CD4-positive, alpha-beta T cell treated with Interleukin-1 beta for 1 hour (primary cell): Measurements from ENCODE around the gene ATP11A.
"Not testable (repeated sequence)": the region's sequence is repeated elsewhere in the genome, so short reads cannot be mapped to it uniquely, and the experiment has no call there.

ENCODE experiments used
- DNase-seq, 2 donors: peaks; one replicate each; pipeline ENCODE4 v3.0.0-alpha.2; 2020 to 2022

Gene ATP11A

DNA sequence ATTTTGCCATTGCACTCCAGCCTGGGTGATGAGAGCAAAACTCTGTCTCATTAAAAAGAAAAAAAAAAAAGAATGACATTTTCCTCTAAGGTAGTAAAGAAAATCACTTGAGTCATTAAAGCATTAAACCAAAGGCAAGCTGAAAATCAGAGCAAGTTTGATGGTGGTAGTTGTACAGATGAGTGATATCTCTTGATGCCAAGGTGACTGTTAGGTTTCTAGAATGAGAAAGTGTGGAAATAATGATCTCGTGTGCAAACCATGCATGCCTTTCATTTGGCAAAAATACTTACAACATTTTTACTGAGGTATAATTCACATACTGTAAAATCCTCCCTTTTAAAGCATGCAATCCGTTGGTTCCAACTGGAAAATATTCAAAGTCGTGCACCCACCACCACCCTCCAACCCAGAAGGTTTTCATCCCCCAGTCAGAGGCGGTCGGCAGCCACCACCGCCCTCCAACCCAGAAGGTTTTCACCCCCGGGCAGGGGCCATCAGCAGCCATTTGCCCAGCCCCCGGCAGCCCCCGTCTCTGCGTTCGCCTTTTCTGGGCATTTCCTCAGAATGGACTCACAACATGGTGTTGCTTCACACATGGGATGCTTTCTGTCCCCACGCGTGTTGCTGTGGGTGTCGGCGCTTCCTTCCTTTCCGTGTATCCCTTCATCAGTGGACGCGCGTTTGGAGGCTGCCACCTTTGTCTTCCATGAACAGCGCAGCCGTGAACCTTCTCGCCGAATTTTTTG is 90.2 kb downstream of the ATP11A start:
- DNase-seq: no peak

- DNase-seq: no peak
Measured at GRCh38 chr13:112781287-112781686, 91.4 kb downstream of the ATP11A start.

GRCh38 chr13:112781881-112782361 is 92.1 kb downstream of the ATP11A start:
- DNase-seq: no peak

GRCh38 chr13:112782429-112783010 is 92.7 kb downstream of the ATP11A start:
- no peak for DNase-seq

DNA sequence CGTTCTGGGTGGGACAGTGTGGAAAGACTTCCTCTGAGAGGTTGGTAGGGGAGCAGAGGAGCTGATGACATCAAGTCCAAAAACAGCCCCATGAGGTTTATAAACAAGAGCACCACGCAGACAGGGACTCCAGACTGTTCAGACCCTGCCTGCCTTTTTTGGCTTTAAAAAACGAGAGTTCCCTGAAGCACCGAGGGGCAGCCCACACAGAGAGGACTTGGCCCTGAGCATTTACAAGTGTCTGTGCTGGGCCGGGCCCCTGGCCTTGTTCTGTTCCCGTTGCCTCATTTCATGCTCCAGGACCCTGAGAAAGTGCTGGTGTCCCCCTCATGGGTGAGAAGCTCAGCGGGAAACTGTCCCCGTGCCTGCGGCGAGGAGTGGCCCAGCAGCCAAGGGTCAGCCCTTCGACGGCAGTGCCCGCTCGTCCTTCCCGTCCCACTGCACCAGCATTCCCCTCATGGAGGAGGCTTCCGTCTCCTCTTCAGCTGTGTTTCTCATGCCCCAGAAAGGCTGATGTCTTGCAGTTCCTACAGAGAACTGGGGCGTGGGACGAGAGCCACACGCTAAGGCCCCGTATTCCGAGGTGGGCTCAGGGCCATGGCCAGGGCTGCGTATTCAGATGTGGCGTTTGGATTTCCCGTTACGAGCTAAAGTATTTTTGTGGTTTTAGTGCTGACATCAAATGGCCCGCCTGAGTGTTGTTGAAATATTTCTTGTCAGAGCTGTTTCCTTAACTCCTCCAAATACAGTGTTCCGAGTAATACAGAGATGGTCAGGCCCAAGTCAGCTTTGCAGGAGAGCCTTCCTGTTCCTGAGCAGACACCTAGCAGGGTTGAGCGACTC is 93.5 kb downstream of the ATP11A start:
- no peak for DNase-seq

- no peak for DNase-seq
Measured at GRCh38 chr13:112783978-112784371, 94.1 kb downstream of the ATP11A start.

DNA sequence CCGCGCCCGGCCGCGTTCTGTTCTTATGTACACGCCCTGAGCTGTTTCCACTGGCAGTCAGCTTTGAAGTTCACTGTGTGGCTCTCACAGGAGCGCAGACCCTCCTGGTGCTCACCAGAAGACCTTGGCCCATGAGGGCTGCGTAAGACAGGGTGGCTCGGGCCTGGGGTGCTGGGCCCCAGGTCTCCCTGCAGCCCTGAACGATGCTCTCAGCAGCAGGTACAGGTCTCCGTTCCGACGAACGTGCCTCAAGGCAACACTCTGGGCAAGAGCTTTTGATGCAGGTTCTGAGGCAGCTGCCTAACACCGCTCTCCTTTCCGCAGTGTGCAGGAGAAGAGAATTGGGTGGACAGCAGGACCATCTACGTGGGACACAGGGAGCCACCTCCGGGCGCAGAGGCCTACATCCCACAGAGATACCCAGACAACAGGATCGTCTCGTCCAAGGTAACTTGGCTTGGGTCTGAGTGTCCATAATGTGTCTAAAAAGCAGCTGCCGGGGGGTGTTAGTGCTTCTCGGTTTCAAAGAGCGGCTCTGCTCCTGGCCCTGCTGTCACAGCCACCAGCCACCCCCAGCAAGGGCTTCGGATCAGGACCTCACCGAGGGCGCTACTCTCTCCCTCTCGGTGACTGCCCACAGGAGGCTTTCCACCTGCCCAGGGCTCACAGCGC is 95.1 kb downstream of the ATP11A start:
- DNase-seq: no peak

DNA sequence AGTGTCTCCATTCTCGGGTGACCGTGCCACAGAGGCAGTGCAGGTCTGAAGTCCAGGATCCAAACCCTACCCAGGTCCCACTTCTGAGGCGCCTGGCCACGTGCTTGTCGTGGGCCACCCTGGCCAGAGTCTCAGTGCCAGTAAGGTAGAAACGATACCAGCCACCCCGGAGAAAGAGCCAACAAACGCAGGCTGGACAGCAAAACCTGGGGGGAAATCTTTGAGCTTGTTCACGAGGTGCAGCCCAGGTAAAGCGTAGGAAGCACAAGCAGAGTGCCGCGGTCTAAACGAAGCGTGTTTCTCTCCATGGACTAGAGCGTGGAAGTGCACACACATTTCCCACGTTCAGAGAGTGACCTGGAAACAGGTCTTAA is 95.6 kb downstream of the ATP11A start:
- DNase-seq: no peak

DNA sequence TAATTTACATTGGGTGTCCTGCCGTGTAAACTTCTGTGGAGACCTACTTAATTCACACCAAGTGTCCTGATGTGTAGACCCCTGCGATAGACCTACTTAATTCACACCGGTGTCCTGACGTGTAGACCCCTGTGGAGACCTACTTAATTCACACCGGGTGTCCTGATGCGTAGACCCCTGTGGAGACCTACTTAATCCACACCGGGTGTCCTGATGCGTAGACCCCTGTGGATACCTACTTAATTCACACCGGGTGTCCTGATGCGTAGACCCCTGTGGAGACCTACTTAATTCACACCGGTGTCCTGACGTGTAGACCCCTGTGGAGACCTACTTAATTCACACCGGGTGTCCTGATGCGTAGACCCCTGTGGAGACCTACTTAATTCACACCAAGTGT is 97.0 kb downstream of the ATP11A start:
- not testable (repeated sequence) for DNase-seq

- DNase-seq: no peak
Measured at GRCh38 chr13:112790735-112791641, 101.2 kb downstream of the ATP11A start.

DNA sequence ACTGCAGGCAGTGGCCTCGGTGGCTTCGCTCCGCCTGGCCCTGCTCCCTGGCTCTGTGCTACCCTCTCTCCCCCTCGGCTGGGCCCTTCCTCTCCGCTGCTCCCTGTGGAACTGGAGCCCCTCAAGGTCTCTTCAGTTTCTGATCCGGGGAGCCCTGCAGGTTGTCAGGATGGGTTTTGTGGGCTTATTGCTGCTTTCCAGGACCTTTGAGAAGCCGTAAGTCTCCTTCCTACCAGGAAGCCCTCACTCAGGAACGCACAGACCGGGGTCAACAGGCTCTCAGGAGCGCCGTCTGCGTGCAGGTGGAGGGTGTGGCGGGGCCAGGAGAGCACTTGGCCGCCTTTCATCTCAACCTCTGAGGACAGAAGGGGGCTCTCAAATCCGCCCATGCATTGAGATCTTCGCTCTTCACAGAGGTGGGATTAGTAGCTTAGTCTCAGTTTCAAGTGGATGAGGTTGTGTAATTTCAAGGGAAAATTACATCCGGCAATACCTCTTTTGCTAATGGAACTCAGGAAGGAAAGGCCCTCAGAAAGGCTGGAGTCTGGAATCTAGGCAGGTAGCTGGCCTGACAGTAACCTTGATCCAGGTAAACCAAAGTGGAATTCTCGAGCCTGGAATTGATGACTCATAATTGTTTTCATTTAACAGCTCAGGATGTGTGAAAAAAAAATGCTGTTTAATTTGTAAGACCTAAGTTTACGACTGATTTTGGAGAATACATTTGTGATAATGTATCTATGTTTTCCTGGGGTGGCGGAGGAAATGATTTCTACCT is 102.0 kb downstream of the ATP11A start:
- DNase-seq: no peak

DNA sequence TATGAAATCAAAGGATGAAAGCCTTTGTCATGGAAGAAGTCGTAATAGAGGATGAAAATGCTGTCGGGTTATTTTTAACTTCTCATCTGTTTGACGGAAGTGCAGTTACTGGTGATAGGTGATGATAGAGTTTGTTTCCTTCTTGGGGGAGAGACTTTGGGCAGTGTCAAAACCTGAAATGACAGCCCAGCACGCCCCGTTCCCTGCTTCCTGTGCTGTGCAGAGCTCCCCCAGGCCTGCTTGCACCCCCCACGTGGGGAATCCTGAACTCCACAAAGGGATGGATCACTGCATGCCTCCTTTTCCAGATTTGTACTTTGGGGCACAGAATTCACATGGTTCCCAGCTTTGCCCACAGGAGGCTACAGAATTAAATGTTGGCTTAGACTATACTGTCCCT is 102.7 kb downstream of the ATP11A start:
- DNase-seq: no peak

DNA sequence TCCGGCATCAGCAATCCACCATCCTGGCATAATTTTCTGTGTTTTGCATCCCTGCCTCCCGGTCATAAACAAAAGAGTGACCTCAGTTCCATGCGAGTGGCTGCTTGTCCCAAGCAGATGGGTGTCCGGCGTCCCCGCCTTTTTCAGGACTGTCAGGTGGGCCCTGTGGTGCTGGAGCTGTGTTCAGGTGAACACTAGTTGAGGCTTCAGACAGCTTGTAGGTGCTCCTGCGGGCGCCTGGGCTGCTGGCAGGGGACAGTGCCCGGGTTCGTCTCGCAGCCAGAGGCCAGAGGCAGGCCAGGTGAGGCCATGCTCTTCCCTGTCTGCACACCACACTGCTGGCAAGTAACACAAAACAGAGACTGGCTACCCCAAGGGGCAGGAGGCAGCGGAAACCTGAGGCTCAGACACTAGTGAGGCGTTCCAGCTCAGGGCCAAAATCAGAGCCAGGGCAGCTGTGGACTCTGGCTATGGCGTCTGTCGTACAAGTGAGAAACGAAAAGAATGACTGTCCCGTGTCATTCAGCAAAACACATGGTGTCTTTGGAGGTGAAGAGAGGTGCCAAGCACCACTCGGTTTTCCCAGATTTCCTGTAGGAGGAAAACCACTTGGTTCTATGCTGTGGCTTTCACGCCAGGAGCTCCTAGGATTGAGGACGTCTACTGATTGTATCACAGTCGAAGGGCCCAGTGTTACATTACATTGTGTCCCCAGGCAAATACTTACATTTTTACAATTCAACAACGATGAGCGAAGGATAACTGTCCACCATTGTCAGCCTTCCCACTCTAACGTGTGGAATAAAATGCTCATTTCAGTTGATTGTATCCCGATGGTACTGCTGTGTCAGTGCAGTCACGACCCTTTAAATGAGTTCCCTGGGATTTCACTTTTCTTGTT is 104.0 kb downstream of the ATP11A start:
- no peak for DNase-seq

GRCh38 chr13:112795277-112795676 is 105.4 kb downstream of the ATP11A start:
- DNase-seq: no peak

GRCh38 chr13:112796190-112796915 is 106.5 kb downstream of the ATP11A start:
- DNase-seq: no peak

- no peak for DNase-seq
Measured at GRCh38 chr13:112799394-112799793, 109.6 kb downstream of the ATP11A start.

GRCh38 chr13:112800057-112800456 is 110.2 kb downstream of the ATP11A start:
- DNase-seq: no peak

DNA sequence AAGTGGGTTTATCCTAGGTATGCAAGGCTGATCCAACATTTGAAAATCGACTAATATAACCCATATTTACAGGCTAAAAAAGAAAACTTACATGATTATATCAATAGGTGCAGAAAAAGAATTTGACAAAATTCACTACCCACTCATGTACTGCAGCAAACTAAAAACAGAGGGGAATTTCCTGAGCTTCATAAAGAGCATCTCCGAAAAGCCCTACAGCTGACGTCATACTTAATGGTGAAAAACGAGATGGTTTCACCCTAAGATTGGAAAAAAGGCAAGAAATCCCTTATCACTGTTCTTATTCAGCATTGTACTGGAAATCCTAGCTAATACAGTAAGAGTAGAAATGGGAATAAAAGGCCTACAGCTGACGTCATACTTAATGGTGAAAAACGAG is 111.0 kb downstream of the ATP11A start:
- not testable (repeated sequence) for DNase-seq

DNA sequence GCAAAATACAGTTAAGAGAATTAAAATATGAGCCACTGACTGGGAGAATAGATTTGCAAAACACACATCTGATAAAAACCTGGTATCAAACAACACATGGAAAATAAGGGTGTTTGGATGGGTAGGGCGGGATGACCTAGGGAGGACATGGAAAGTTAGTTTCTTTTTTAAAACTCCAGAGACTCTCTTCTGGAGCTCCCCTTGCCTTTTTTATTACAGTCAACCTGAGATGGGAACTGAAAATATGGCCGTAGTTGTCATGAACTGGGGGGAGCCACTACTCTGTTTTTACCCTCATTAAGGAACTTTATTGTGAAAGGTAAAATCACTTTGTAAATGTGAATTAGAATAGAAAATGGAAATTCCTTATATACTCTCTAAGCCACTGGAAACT is 113.0 kb downstream of the ATP11A start:
- no peak for DNase-seq
